Measurements from ENCODE around the gene PCDH9.

DNA sequence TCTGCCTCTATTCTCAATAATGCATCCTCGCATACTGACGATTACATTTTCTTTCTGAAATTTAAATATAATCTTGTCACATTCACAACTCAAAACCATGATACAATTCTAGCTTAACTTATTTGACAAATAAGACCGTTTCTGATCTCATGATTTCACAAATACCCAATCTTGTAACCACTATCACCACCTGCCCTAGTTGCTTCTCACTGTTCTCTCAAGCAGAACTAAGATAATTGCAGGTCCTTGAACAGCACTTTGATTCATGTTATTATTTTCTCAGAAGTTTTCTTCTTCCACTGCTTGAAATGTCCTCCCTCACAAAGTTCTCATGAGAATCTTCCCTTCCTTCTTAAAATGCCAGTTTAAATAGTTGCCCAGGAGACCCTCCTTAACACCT, 211.4 kb downstream of the PCDH9 start:
- TF ChIP-seq EZH2 (IDR thresholded peaks at IDR 0.05; ENCODE audit: insufficient read depth, poor library complexity, severe bottlenecking) (no peak), EZH2phosphoT487 (IDR thresholded peaks at IDR 0.05; ENCODE audit: insufficient read depth, low read depth) (no peak)
